HL-60 (cell line): ENCODE results near the gene CTSA.

Experiments
- DNase-seq, 2 experiments: peaks; one replicate each; pipeline ENCODE4 v3.0.0-alpha.2; 2010 to 2020; ENCODE audit warnings: low read depth in 1 of 2, low spot score in 1 of 2
- H3K27ac ChIP-seq: fragments of 250-450 bp; sonication (Bioruptor Pico); replicated peaks from 2 replicates; pipeline ENCODE4 v1.5.1; 2020; ENCODE audit warnings: mild to moderate bottlenecking, moderate library complexity
- H3K27me3 ChIP-seq: fragments of 250-450 bp; sonication (Bioruptor Pico); 2 replicates; pipeline ENCODE4 v1.5.1; 2021; ENCODE audit warnings: mild to moderate bottlenecking, moderate library complexity; ENCODE audit not compliant: insufficient read depth, poor library complexity, severe bottlenecking
- H3K4me3 ChIP-seq: replicated peaks from 2 replicates; pipeline ENCODE4 v1.5.1; 2011; ENCODE audit warnings: mild to moderate bottlenecking, control low read depth, low read length; ENCODE audit not compliant: insufficient read depth
- CTCF ChIP-seq: IDR thresholded peaks from one replicate; pipeline ENCODE4 v1.5.1; 2011; ENCODE audit warnings: low read length, control low read depth, inconsistent platforms; ENCODE audit not compliant: insufficient read depth
- GABPA ChIP-seq: IDR thresholded peaks from 2 replicates; pipeline ENCODE4 v1.6.1; 2012; ENCODE audit warnings: low read depth
- POLR2AphosphoS5 ChIP-seq: IDR thresholded peaks from 2 replicates; pipeline ENCODE4 v1.6.1; 2012; ENCODE audit warnings: low read depth
- REST ChIP-seq: IDR thresholded peaks from 2 replicates; pipeline ENCODE4 v1.6.1; 2012; ENCODE audit warnings: low read depth; ENCODE audit not compliant: insufficient replicate concordance
- SPI1 ChIP-seq: IDR thresholded peaks from 2 replicates; pipeline ENCODE4 v1.6.1; 2012; ENCODE audit warnings: low read depth, mild to moderate bottlenecking, borderline replicate concordance

Gene CTSA

GRCh38 chr20:45909336-45909808 is 18.2 kb downstream of the CTSA start:
- TF ChIP-seq GABPA (no peak), REST (no peak)
- Histone ChIP-seq H3K27me3 (no peaks in the 10 kb centered on the region), H3K27ac (peak overlapping the region; percentile 68), H3K4me3 (no peak overlapping the region)
- no peak for DNase-seq

GRCh38 chr20:45909817-45910669 is 18.9 kb downstream of the CTSA start:
- Histone ChIP-seq H3K27ac (peak overlapping the region; percentile 68), H3K4me3 (no peak overlapping the region), H3K27me3 (no peaks in the 10 kb centered on the region)
- TF ChIP-seq GABPA, result no peak
- TF ChIP-seq POLR2AphosphoS5, result no peak
- TF ChIP-seq CTCF, result no peak
- TF ChIP-seq REST, result no peak
- no peak for TF ChIP-seq SPI1
- peak in 1 of 2 experiments; percentile 56 for DNase-seq

- H3K27ac ChIP-seq, result peak overlapping the region; percentile 69
- H3K4me3 ChIP-seq, result no peak overlapping the region
- H3K27me3 ChIP-seq, result no peaks in the 10 kb centered on the region
- DNase-seq, result peak; percentile 96 to 99
- TF ChIP-seq SPI1 (no peak), GABPA (no peak), REST (no peak), POLR2AphosphoS5 (no peak), CTCF (no peak)
Observed at GRCh38 chr20:45910670-45911485, 19.7 kb downstream of the CTSA start.
